ENCODE results near the gene SCGN.

The SCGN gene

DNA sequence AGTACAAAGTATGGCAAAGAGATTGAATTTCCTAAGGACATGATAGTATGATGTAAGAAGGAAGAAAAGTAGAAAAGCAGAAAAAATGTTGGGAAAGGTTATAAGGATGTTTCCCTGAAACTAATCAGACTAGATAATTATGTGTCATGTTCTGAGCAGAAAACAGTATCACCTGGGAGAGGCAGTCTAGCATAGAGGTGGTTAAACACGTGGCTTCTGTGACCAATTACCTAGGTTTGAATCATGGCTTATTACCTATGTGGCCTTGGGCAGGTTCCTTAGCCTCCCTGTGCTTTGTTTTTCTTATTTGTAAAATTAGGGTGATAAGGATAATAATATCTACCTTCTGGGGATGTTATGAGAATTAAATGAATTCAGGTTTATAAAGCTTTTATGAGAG, 38.0 kb downstream of the SCGN start:
- DNase-seq = no peak

DNA sequence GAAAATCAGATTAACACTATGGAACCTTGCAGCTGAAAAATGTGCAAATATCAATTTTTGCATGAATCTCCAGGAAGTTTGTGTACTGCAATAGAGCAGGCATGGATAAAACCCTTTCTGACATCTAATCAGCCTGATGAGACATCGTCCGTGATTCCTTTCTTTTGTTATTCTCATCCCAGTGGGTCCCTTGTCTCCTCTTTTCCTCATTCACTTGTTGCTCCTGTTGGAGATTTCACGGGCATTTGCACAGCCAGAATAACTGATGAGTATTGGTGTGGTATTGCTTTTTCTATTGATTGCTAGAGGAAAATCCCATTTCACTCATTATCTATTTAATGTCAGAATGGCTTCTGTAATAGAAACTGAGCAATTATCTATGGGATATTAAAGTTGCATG, 39.9 kb downstream of the SCGN start:
- no peak for DNase-seq

DNA sequence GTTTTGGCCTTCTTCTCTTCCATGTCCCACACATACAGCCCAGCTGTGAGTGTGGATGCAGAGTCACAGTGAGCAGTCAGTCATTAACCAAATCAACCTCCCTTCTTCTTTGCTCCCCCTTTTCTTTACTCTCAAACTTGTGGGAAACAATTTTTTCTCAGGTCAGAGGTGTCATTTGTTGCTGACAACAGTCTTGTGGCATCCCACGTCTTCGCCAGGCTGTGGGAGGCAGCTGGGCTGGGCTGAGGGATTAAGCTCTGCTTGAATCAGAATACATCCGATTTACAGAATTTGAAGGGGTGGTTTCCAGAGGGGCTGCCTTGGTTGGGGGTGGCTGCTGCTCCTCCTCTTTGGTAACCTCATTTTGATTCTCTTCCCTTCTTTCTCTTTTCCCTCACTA, 40.5 kb downstream of the SCGN start:
- DNase-seq = no peak

DNA sequence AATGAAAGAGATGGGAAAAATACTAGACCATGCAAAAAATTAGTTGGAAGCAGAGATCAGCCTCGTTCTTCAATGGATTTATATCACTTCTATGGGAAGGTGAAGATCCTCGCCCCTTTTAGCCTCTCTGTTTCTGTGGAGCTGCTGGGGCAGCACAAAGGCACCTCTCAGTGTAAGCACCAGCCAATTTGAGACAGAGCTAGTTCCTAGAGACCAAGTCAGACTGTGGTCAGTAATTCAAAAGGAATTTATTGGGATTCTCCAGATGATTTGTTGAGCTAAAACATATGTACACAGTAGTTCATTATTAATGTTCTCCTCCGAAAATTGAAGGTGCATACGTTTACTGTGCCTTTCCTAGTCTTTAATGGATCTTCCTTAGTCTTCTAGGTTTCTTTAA, 42.4 kb downstream of the SCGN start:
- no peak for DNase-seq

DNA sequence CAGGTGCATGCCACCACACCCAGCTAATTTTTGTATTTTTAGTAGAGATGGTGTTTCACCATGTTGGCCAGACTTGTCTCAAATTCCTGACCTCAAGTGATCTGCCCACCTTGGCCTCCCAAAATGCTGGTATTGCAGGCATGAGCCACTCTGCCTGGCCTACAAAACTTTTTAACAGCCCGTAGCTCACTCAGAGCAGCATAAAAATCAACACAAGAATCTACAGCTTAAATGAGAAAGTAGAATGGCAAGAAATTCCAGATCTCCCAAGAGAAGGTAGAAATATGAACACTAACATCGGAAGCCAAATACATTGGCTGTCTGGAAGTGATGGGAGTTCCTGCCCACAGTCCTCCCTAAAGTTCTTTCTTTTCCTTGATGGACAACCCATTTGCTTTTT, 43.7 kb downstream of the SCGN start:
- no peak for DNase-seq

DNA sequence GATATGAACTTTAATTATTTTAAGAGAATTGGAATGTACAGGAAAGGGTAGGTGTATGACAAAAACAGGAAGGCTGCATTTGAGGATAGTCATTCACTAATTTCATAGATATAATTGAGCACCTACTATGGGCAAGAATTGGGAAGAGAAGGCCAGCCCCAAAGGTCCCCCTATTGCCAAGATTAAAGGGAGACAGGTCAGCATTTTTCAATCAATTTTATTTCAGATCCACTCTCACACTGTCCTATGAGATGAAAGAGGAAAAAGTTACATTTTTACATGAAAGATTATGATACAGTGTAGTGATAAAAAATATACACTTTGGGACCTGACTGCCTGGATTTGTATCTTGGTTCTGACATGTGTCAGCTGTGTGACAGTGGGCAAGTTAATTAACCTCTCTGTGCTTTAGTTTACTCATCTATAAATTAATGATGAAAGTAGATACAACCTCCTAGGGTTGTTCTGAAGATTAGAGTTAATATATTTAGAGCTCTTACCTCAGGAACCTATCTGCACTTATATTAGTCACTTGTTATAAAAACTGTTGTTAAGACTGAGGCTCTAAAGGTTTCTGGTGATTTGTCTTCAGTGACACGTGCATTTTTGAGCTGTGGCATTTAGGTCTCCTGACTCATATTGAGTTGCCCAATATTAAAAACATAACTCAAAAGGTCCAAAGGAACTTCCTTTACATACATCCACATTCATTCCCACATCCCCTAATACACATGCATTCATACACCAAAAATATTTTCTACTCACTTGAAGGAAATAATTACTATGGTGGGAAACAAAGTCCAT, 45.7 kb downstream of the SCGN start:
- DNase-seq = no peak

DNA sequence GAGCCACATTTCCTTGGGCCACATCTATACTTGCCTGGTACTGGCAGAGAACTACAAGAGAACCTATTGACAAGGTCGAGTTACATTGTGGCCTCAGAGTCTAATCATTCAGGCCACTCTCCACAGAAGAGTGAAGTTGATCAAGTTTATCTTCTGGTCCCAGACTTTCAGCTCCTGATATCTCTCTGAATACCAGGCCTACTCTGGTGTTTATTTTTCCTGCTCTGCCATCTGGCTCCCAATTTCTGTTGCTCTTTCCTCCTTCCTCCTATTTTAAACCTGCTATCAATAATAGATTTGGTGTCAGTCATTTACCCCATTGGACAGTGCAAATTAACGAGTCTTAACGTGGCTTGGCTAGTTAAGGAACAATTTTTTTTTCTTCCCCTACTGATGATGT, 46.6 kb downstream of the SCGN start:
- no peak for DNase-seq

DNA sequence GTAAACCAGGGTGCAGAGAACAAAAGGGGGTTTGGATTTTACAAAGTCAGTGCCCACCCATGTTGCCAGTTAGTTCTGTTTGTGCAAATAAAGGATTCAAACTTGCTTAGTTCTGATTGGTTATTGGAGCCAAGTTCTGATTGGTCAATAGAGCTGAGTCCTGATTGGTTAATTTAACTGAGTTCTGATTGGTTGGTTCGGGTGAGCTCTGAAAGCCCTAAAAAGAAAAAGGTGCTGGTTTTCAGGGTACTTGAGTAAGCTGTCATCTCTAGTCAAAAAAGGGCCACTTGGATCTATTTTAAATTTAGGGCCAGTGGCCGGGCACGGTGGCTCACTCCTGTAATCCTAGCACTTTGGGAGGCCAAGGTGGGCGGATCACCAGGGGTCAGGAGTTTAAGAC, 47.6 kb downstream of the SCGN start:
- no peak for DNase-seq

DNA sequence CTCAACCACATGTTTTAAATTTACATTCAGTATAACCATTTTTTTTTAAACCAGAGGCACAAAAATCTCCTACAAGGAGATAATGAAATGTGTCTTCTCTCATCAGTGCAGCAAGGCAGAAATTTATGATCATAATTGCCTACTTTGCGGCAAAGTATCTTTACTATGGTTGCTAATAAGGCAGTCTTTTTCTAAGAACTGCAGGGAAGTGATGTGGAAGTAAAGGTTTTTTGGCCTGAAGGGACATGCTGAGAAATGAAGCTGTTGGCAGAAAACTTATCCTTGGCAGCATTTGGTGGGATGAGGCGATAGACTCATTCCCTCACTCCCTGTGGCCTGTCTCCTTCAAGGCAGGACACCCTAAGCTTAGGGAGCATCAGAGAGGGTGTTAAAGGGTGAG, 48.7 kb downstream of the SCGN start:
- no peak for DNase-seq

DNA sequence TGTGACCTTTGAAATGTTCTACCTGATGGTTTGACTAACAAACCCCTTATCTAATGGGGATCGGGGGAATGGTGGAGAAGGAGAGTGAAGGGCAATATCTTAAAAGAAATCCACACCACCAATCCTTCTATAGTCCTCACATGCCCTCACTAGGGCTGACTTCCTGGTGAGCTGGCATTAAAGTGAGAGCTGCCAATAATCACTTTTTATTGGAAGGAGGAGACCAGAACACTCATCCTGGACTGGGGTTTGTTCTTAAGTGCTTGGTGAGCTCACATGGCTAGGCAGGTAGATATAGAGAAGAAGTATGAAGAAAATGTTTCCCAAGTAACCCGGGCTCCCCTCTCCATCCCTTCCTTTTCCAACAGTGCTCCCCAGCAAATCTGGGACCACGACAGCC, 49.8 kb downstream of the SCGN start:
- DNase-seq = no peak

DNA sequence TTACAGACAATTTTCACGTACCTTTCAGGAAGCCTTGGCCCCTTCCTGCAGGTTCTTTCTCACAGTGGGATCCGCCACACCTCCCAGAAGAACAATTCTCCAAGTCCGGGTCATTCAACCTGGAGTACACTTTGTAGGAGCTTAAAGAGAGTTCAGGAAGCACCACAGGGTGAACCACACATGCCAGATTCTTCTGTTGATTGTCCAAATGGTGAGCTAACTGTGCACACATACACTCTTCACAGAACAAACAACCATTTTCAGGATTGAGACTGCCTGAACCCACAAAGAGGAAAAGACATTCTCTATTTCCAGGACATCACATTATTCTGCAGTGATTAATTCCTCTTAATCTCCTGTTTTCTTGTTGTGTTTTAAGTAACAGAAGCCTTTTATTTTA, 51.0 kb downstream of the SCGN start:
- no peak for DNase-seq

DNA sequence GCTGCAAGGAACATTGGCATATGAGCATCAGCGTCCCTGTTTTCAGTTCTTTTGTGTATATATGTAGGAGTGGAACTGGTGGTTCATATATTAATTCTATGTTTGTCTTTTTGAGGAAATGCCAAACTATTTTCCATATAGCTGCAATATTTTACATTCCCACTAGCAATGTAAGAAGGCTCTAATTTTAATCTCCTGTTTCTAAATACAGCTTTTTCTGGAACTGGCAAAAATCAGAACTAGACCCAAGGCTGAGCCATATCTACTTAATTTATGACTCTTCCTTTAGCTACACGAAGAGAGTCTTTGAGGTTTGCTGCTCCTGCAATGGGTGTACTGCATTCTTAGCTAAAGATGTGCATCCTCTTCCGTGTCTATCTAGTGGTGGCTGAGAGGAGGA, 52.0 kb downstream of the SCGN start:
- no peak for DNase-seq

DNA sequence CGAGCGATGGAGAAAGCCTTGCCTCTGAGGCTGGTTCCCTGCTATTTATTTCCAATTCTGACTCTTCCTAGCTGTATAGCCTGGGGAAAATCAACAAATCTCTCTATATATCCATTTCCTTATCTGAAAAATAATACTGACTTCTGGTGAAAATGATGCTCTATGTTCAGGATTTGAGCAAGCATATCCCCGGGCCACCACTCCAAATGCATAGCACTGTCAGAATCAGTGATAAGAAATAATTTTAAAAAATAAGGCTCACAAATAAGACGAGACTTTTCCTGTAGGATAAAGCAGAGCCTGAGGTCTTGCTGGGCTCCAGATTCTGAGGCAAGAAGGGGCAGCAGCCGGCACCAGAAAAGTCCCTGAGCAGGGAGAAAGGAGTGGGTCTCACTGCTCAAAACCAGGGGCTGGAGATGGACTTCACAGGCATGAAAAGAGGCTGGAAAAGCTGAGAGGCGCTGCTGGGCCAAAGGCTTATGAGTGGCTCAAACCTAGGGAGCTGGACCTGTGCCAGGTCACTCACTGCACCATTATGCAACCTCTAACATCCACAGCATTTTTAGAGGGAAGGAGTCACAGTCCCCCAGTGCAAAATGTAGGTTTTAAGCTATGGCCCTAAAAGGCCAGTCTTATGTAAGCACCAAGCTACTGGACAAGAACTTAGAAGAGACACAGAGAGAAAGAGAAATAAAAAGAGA, 54.4 kb downstream of the SCGN start:
- DNase-seq = no peak

DNA sequence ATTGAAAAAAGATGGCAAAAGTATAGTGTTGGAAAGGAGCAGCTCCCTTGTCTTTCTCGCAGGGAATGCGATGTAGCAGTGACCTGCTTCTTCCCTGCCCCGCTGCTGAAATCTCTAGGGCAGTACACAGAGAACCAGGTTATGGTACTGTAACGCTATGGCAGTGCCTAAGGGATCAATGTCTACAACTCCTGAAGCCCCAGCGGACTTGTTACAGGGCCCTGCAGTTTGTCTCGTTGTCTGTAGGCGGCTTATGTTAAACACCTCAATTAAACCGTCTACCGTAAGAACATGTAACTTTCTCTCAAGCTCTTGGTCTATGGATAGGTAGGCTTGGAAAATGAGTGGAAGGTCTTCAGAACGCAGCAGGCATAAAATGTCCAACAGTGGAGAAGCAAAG, 57.7 kb downstream of the SCGN start:
- no peak for DNase-seq

DNA sequence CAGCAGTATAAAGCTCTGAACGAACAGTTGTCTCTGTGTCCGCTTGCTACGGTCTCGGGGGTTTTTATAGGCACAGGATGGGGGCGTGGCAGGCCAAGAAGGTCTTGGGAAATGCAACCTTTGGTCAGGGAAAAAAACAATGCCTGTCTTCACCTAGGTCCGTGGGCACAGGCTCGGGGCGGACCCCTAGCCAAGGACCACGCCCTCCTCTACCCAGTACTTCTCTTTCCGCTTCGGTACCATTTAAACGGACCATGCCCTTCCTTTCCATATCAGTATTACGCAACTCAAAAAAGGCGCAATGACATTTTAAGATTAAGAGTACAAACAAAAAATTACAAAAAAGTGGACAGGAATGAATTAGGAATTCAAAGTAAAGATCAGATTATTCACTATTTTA, 58.3 kb downstream of the SCGN start:
- DNase-seq = no peak

DNA sequence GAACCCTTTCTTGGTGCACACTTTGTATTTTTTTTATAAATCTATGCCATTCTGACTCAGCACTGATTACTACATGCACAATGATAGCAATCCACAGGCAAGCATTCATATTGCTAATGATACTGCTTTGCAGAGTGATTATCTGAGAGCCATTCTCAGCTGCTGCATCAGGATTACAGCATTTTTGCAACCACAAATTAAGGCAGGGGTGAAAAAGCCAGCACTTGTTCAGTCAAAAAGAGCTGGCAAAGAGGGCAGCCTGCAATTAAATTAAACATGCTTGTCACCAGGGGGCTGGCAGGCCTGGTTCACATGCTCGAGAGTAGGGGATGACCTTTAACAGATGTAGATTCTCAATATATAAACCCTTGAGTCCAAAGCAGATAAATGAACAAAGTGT, 61.8 kb downstream of the SCGN start:
- DNase-seq = no peak

DNA sequence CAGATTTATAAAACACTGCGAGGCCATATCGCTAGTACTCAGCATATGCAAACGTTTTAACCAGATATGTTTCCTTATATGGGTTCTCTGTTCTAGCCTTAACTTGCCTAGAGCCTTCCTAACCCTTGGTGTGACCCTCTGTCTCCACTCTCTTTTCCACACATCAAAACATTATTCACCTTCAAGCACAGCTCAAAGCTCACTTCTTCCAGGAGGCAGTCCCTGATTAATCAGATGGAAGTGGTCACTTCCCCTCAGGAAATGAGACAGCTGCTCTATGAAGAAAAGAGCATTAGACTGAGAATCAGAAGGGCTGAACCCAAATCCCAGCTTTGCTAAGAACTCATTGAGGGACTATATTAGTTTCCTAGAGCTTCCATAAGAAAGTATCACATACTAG, 62.8 kb downstream of the SCGN start:
- DNase-seq = no peak

DNA sequence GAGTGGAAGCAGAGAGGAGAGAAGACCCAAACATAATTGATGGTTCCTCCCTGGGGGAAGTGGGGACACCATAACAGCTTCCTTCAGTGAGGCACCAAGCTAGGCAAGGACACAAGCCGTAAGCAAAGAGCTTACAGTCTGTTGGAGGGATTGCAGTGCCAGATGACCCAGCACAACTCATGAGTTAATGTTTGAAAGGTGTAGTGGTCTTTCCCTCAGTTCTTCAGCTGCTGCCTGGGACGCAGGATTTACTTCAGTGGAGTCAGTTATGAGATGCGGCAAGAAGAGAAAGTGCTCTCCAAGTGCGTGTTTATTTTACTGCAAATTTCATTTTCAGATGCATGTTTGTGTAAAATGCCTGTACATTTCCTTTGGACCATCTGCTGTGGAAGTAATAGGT, 63.8 kb downstream of the SCGN start:
- DNase-seq = no peak

DNA sequence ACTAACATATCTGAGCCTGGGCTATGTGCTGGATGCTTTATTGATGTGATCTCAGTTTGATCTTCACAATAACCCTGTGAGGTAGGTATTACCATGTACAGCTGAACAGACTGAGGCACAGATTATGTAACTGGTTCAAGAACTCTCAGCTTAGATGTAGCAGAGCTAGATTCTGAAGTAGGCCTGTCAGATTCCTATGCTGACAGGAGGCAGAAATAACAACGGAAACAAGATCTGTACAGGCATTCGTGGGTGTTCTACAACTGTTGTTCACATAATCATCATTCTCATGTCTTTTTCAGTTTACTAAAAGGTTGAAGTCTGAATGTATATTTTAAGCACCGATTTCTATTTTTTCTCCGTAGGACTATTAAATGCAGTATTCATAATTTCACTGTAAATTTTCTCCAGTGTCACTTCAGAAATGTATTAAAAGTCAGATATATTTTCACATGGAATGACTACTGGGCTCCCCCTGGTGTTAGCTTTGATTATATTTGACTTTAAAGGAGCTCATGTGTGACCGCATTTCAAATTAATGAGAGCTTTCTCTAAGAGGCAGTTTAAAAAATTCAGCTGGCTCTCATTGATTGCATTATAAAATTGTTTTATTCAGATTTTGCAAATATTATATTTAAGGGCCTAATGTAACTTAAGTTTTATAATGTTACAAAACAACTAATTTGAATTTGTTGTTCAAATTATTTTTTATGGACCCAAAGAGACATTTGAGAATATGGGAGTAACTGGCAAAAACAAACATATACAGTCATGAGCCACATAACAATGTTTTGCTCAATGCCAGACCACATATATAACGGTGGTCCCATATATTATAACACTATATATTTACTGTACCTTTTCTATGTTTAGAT, 66.1 kb downstream of the SCGN start:
- DNase-seq = no peak

DNA sequence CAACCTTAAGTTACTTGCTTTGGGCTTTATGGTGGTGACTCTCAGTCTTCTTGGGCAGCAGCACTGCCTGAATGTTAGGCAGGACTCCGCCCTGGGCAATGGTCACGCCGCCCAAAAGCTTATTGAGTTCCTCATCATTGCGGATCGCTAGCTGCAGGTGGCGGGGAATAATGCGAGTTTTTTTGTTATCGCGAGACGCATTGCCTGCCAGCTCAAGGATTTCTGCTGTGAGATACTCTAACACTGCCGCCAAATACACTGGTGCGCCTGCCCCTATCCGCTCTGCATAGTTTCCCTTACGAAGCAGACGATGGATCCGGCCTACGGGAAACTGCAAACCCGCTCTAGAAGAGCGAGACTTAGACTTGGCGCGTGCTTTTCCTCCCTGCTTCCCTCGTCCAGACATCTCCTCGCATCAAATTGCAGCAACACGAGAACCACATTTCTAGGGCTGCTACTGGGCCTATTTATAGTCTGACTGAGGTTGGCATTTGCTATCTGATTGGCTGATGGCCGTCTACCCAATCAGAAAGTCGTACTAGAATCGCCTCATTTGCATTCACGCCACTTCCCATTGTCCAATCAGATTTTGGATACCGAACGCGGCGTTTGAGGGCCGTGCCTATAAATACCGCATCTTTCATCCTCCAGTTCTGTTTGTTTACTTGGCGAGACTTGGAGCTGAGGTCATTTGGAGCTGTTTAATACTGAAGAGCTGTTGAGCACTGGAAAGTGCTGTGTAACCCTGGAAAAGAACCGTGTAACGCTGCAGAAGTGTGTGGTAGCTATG, 74.3 kb downstream of the SCGN start:
- DNase-seq = no peak

DNA sequence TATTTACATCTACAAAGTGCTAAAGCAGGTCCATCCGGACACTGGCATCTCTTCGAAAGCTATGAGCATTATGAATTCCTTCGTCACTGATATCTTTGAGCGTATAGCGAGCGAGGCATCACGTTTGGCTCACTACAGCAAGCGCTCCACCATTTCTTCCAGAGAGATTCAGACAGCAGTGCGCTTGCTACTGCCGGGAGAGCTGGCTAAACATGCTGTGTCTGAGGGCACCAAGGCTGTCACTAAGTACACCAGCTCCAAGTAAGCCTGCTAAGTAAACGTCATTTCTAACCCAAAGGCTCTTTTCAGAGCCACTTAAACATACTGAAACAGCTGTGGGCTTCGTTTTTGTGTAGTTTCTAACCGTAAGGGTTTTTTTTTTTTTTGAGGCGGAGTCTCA, 75.0 kb downstream of the SCGN start:
- no peak for DNase-seq

DNA sequence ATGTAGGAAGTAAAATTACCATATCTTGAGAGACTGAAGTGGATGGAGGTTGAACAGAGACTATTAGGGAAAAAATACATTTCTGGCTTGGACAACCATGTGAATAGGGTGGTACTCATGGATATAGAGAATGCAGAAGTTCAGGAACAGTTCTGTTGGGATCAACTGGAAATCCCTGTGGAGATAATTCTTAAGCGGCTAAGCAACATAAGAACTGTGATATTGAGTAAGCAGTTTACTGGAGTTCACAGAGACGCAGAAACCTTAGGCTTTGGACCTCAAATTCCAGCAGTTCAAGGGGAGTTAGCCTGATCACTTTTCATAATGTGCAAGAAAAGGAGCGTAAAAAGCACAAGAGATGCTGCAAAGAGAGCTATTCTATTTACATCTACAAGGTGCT, 78.9 kb downstream of the SCGN start:
- no peak for DNase-seq

DNA sequence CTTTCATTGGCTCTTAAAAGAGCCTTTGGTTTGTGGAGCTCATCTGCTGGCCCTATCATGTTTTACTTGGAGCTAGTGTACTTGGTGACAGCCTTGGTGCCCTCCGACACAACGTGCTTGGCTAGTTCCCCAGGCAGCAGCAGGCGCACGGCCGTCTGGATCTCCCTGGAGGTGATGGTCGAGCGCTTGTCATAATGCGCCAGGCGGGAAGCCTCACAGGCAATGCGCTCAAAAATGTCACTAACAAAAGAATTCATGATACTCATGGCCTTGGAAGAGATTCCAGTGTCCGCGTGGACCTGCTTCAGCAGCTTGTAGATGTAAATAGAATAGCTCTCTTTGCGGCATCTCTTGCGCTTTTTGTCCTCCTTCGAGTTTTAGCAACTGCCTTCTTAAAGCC, 79.7 kb downstream of the SCGN start:
- DNase-seq = no peak

All from stimulated activated CD4-positive, alpha-beta T cell treated with anti-CD3 and anti-CD28 coated beads, Interleukin-2, amount 100 ng/mL, for 48 hours (primary cell).